CD14-positive monocyte (primary cell): Measurements from ENCODE around the gene MAPRE2. TPM values are rescaled to one million over a fixed set of nuclear protein-coding genes. Genes with fewer than 3 reads are reported as not detected.

Experiments used
- DNase-seq, 3 donors: peaks; one replicate each; pipeline ENCODE4 v3.0.0-alpha.2; 2011 to 2022
- H2AFZ ChIP-seq: 2 replicates; pipeline ENCODE4 v1.6.0; 2012; ENCODE audit warnings: mild to moderate bottlenecking, low read depth, low read length, inconsistent platforms; ENCODE audit not compliant: insufficient read depth, poor library complexity, severe bottlenecking
- H3K27ac ChIP-seq, 2 donors: 1 replicate in 1 of 2; 2 replicates in 1 of 2; pipeline ENCODE4 v1.5.1; 2012 to 2013; ENCODE audit warnings: low read length in 2 of 2, control low read depth in 1 of 2, inconsistent platforms in 1 of 2, low read depth in 1 of 2, mild to moderate bottlenecking in 1 of 2
- H3K27me3 ChIP-seq, 2 donors: one replicate each; pipeline versions ENCODE4 v1.6.0 to v1.6.1; 2011 to 2013; ENCODE audit warnings: low read length in 2 of 2; ENCODE audit not compliant: control insufficient read depth in 2 of 2, insufficient read depth in 2 of 2
- H3K36me3 ChIP-seq, 2 donors: replicated peaks in 1 of 2; 1 replicate in 1 of 2; 2 replicates in 1 of 2; pipeline versions ENCODE4 v1.5.1 to v1.6.1; 2012 to 2013; ENCODE audit warnings: low read length in 2 of 2, control low read depth in 1 of 2, inconsistent platforms in 1 of 2, mild to moderate bottlenecking in 1 of 2; ENCODE audit not compliant: insufficient read depth in 2 of 2, control insufficient read depth in 1 of 2
- H3K4me1 ChIP-seq, 2 donors: 1 replicate in 1 of 2; 2 replicates in 1 of 2; pipeline versions ENCODE4 v1.5.1 to v1.6.1; 2012 to 2013; ENCODE audit warnings: low read length in 2 of 2, control low read depth in 1 of 2, inconsistent platforms in 1 of 2, mild to moderate bottlenecking in 1 of 2, moderate library complexity in 1 of 2; ENCODE audit not compliant: insufficient read depth in 2 of 2, control insufficient read depth in 1 of 2
- H3K4me2 ChIP-seq: replicated peaks from 2 replicates; pipeline ENCODE3; 2012; ENCODE audit warnings: low read length, moderate library complexity, mild to moderate bottlenecking; ENCODE audit not compliant: poor library complexity, severe bottlenecking; ENCODE audit errors: extremely low read depth
- H3K4me3 ChIP-seq, 3 experiments: fragments of 200-600 bp in 1 of 3; sonication (generic) in 1 of 3; replicated peaks in 1 of 3; 1 replicate in 2 of 3; 2 replicates in 1 of 3; pipeline ENCODE4 v1.5.1; 2011 to 2013; ENCODE audit warnings: low read length in 3 of 3, mild to moderate bottlenecking in 3 of 3, control low read depth in 2 of 3, low read depth in 2 of 3, inconsistent platforms in 1 of 3, moderate library complexity in 1 of 3
- H3K79me2 ChIP-seq: 2 replicates; pipeline ENCODE4 v1.6.0; 2012; ENCODE audit warnings: mild to moderate bottlenecking, control low read depth, inconsistent platforms, low read length, moderate library complexity; ENCODE audit not compliant: insufficient read depth
- H3K9ac ChIP-seq: 2 replicates; pipeline ENCODE4 v1.6.0; 2017; ENCODE audit warnings: low read length, mild to moderate bottlenecking; ENCODE audit not compliant: insufficient read depth, poor library complexity, severe bottlenecking
- H3K9me3 ChIP-seq, 2 donors: replicated peaks in 1 of 2; 1 replicate in 1 of 2; 2 replicates in 1 of 2; pipeline versions ENCODE4 v1.5.1 to v1.6.1; 2012 to 2013; ENCODE audit warnings: low read length in 2 of 2, control low read depth in 1 of 2; ENCODE audit not compliant: control insufficient read depth in 1 of 2, insufficient read depth in 1 of 2
- H4K20me1 ChIP-seq: 2 replicates; pipeline ENCODE4 v1.6.0; 2012; ENCODE audit warnings: mild to moderate bottlenecking, low read length, control low read depth, moderate library complexity; ENCODE audit not compliant: insufficient read depth
- H3K27ac Mint-ChIP-seq, 7 donors: one replicate each; pipeline ENCODE4 v1.8.0; 2020; ENCODE audit warnings: mild to moderate bottlenecking in 7 of 7, mixed read lengths in 7 of 7, moderate library complexity in 6 of 7, inconsistent platforms in 2 of 7
- H3K27me3 Mint-ChIP-seq, 3 donors: one replicate each; pipeline ENCODE4 v1.8.0; 2021 to 2022; ENCODE audit warnings: low read depth in 3 of 3, mild to moderate bottlenecking in 3 of 3, mixed read lengths in 3 of 3, moderate library complexity in 3 of 3, inconsistent platforms in 1 of 3
- H3K36me3 Mint-ChIP-seq, 2 donors: one replicate each; pipeline ENCODE4 v1.8.0; 2020; ENCODE audit warnings: mixed read lengths in 2 of 2, inconsistent platforms in 1 of 2, mild to moderate bottlenecking in 1 of 2
- H3K4me1 Mint-ChIP-seq: one replicate; pipeline ENCODE4 v1.8.0; 2020; ENCODE audit warnings: mild to moderate bottlenecking, mixed read lengths
- H3K4me3 Mint-ChIP-seq, 2 donors: one replicate each; pipeline ENCODE4 v1.8.0; 2020; ENCODE audit warnings: mild to moderate bottlenecking in 2 of 2, mixed read lengths in 2 of 2, moderate library complexity in 1 of 2
- H3K9me3 Mint-ChIP-seq, 7 donors: one replicate each; pipeline ENCODE4 v1.8.0; 2020 to 2022; ENCODE audit warnings: mixed read lengths in 7 of 7, mild to moderate bottlenecking in 6 of 7, moderate library complexity in 6 of 7, inconsistent platforms in 2 of 7
- WGBS: methylation state at CpG from one replicate; pipeline ENCODE4 v1.1.5; 2013; ENCODE audit warnings: missing lambda C conversion rate; ENCODE audit not compliant: insufficient coverage; 5-methylcytosine and 5-hydroxymethylcytosine counted together
- intact Hi-C, 2 donors: fragments of 100-400 bp; cut with micrococcal nuclease; formaldehyde crosslinking; loops; one replicate each; pipeline versions ENCODE4 v1.15.0 to v1.15.1; 2023
- polyA plus RNA-seq, 3 donors: library from polyadenylated mRNA; depleted of rRNA in 1 of 3; unstranded in 2 of 3; stranded (reverse) in 1 of 3; fragments of 300-500 nt in 2 of 3; fragments of >200 nt in 1 of 3; fragmentation: Illumina TruSeq in 2 of 3; gene quantifications; 1 replicate in 2 of 3; 2 replicates in 1 of 3; pipeline ENCODE4 v1.2.3, GENCODE V29; 2012 to 2021
- TF ChIP-seq, protein P1 (sequence below): fragments of 200-600 bp; IDR thresholded peaks from one replicate; pipeline ENCODE4 v1.8.0; 2022; ENCODE audit warnings: antibody characterized with exemption, mild to moderate bottlenecking

MAPRE2 gene
- polyA plus RNA-seq, 3 donors: 22.0 to 48.1 (median 37.1) TPM

DNA sequence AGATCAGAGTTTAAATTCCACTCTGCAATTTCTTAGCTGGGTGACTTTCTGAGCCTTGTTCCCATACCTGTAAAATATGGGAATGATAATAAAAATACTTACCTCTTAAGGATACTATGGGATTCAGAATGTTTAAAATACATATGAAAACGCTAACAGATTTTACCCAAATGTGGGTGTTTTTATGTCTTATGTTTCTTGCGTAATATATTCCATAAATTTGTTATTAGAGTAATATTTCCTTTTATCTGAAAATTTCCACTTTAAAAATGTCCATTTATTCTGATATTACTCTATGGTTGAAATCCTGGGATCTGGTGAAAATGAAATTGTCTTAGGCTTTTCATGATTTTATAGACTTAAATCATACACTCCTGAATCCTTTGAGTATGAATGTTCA is 45.5 kb downstream of the MAPRE2 start:
- no peaks in the 10 kb centered on the region for H3K79me2 ChIP-seq

DNA sequence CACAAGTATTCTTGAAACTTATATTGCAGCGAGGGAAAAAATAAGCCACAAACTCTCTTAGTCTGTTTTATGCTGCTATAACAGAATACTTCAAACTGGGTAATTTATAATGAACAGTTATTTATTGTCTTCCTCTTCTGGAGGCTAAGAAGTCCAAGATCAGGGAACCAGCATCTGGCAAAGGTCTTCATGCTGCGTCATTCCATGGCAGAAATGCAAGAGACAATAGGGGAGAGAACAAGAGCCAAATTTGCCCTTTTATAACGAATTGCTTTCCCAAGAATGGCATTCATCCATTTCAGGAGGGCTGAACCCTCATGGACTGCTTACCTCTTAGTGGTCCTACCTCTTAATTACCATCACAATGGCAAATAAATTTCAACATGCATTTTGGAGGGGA is 46.5 kb downstream of the MAPRE2 start:
- Histone ChIP-seq H3K4me2 (no peak overlapping the region), H3K9ac (no peak overlapping the region), H3K27ac (no peak overlapping the region), H4K20me1 (peaks cover 7% of the 10 kb centered on the region), H2AFZ (no peak overlapping the region), H3K4me1 (no peaks in the 10 kb centered on the region), H3K9me3 (no peaks in the 10 kb centered on the region), H3K27me3 (no peaks in the 10 kb centered on the region), H3K4me3 (no peak overlapping the region), H3K36me3 (no peaks in the 10 kb centered on the region), H3K79me2 (no peaks in the 10 kb centered on the region)
- H3K4me1 Mint-ChIP-seq: peaks cover 4% of the 10 kb centered on the region
- WGBS: 41% methylated on average over 2 of the region's 3 CpGs
- DNase-seq: no peak
- peaks cover 0 to 4% of the 10 kb centered on the region in 2 donors for H3K36me3 Mint-ChIP-seq
- TF ChIP-seq, protein P1, sequence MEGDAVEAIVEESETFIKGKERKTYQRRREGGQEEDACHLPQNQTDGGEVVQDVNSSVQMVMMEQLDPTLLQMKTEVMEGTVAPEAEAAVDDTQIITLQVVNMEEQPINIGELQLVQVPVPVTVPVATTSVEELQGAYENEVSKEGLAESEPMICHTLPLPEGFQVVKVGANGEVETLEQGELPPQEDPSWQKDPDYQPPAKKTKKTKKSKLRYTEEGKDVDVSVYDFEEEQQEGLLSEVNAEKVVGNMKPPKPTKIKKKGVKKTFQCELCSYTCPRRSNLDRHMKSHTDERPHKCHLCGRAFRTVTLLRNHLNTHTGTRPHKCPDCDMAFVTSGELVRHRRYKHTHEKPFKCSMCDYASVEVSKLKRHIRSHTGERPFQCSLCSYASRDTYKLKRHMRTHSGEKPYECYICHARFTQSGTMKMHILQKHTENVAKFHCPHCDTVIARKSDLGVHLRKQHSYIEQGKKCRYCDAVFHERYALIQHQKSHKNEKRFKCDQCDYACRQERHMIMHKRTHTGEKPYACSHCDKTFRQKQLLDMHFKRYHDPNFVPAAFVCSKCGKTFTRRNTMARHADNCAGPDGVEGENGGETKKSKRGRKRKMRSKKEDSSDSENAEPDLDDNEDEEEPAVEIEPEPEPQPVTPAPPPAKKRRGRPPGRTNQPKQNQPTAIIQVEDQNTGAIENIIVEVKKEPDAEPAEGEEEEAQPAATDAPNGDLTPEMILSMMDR: no peak
- H3K4me3 Mint-ChIP-seq: no peak overlapping the region
- no peak overlapping the region for H3K27ac Mint-ChIP-seq
- H3K9me3 Mint-ChIP-seq: peaks cover 0 to 3% (median 0%) of the 10 kb centered on the region in 7 donors
- intact Hi-C loops: no loop called here
- no peaks in the 10 kb centered on the region for H3K27me3 Mint-ChIP-seq

More for the DNA sequence above, 45.5 kb downstream of the MAPRE2 start:
- intact Hi-C loops: no loop called here
- Histone ChIP-seq H3K4me3 (no peak overlapping the region), H3K9me3 (no peaks in the 10 kb centered on the region), H3K9ac (no peak overlapping the region), H3K36me3 (no peaks in the 10 kb centered on the region), H3K27ac (no peak overlapping the region), H3K4me2 (no peak overlapping the region), H3K4me1 (no peaks in the 10 kb centered on the region), H3K27me3 (no peaks in the 10 kb centered on the region), H4K20me1 (peaks cover 7% of the 10 kb centered on the region), H2AFZ (no peak overlapping the region)
- no peak overlapping the region for H3K4me3 Mint-ChIP-seq
- DNase-seq: no peak
- no peak overlapping the region for H3K27ac Mint-ChIP-seq
- no CpG with 5 or more reads among the region's 2 CpGs for WGBS
- peaks cover 0 to 3% (median 0%) of the 10 kb centered on the region in 7 donors for H3K9me3 Mint-ChIP-seq
- TF ChIP-seq, protein P1: no peak
- peaks cover under 1% of the 10 kb centered on the region for H3K4me1 Mint-ChIP-seq
- H3K27me3 Mint-ChIP-seq: no peaks in the 10 kb centered on the region
- H3K36me3 Mint-ChIP-seq: peaks cover 2 to 4% of the 10 kb centered on the region in 2 donors
